22Rv1 (cell line): ENCODE results near the gene IGSF8.

Experiments
- H3K27ac ChIP-seq: fragments of 450-650 bp; 2 replicates; pipeline ENCODE4 v1.5.1; 2017
- ZFX ChIP-seq: fragments of 450-650 bp; IDR thresholded peaks from 2 replicates; pipeline ENCODE4 v1.6.1; 2017; ENCODE audit warnings: antibody characterized with exemption, borderline replicate concordance
- TF ChIP-seq, protein P1 (sequence below): fragments of 450-650 bp; IDR thresholded peaks from 2 replicates; pipeline ENCODE4 v1.5.1; 2017; ENCODE audit warnings: mild to moderate bottlenecking

IGSF8 gene

DNA sequence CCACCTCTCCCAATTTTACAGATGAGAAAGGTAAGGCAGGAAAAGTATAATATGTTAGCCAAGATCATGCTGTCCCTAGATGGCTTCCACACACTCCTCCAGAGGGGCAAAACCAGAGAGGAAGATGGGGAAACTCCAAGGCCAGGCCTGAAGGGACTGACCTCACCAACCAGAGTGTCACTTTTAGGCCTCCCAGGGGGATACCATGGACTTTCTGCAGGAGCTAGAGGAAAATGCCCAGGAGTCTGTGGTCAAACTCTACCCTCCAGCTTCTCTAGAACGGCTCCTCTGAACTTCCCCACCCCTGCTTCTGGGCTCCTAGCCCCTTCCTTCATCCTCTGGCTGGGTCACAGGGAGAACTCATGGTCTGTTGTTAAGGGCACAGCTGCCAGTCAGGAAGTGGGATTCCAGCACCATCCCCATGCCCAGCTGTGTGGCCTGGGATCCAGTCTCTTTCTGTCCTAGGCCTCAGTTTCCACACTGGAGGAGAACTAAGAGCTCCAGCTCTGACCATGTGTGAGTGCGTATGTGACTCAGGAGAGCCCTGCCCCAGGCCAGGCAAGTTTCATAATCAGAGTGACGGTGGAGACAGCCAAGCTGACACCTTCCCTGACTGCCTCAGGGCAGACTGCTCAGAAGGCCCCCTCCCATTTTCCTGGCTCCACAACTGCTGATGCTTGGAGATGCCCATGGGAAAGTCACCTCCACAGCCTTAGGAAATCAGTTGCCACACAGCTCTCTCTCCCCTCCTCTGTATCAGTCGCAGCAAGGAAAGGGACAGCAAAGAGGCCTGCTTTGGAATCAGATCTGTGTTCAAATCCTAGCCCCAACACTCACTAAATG is 1.9 kb downstream of the IGSF8 start:
- TF ChIP-seq, protein P1, sequence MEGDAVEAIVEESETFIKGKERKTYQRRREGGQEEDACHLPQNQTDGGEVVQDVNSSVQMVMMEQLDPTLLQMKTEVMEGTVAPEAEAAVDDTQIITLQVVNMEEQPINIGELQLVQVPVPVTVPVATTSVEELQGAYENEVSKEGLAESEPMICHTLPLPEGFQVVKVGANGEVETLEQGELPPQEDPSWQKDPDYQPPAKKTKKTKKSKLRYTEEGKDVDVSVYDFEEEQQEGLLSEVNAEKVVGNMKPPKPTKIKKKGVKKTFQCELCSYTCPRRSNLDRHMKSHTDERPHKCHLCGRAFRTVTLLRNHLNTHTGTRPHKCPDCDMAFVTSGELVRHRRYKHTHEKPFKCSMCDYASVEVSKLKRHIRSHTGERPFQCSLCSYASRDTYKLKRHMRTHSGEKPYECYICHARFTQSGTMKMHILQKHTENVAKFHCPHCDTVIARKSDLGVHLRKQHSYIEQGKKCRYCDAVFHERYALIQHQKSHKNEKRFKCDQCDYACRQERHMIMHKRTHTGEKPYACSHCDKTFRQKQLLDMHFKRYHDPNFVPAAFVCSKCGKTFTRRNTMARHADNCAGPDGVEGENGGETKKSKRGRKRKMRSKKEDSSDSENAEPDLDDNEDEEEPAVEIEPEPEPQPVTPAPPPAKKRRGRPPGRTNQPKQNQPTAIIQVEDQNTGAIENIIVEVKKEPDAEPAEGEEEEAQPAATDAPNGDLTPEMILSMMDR: no peak
- TF ChIP-seq ZFX: no peak
- no peak overlapping the region for H3K27ac ChIP-seq

DNA sequence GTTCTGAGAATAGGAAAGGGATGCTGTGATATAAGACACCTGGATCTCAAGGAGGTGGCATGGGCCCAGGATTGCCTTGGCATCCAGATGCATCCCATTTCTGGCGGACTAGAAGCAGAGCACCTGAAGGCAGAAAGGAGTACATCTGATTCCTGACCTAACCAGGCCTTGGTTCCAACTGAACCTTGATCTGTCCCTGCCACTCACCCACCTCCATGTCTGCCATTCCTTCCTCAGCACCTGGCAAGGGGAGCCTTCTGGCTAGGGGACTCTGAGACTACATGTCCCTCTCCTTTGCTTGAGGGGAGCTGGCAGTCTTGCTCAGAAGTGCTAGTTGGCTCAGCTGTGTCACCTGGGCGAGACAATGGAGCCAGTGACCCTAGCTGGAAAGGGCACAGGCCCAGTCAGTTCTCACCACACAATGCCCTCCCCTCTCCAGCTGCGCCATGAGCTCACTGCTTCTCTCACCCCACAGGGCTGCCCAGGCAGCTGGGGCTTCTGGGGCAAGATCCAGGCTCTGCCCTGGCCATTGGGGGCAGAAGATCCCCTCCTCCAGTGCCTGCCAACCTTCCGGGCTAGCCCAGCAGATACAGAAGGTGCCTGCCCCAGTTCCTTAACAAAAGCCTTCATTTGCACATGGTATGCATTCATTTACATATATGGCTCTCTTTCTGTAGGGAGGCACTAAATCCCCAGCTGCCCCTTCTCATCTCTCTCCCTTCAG is 2.9 kb downstream of the IGSF8 start:
- TF ChIP-seq, protein P1: no peak
- TF ChIP-seq ZFX: no peak
- no peak overlapping the region for H3K27ac ChIP-seq

DNA sequence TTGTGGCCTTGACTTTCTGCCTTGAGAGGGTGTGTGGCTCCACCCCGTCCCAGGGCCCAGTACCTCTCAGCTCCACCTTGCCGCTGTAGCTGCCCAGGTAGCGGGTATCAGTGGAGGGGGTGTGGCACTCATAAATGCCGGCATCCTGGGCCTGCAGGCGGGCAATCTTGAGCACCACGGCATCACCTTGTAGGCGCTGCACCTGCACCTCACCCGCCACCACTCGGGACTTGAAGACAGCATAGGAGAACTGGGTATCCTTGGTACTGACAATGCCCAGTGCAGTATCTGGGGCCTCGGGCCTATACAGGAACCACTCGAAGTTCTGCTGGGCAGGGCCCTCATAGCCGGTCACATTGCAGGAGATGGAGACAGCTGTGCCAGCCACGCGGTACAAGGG is 3.6 kb downstream of the IGSF8 start:
- TF ChIP-seq, protein P1: no peak
- TF ChIP-seq ZFX: no peak
- no peak overlapping the region for H3K27ac ChIP-seq

DNA sequence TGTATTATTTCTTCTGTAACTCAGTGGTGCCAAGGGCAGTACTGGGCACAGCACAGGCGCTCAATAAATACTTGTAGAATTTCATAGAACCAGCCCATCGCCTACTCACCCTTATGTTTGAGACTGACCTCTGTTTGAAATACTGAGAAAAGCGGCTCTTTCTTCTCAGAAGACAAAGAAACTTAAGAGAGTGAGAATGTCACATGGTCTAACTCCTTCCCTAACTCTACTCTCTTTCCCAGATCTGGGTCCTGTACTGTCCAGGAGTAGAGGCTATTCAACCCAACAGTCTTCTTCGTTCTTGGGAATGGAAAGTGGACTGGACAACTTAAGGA is 4.2 kb downstream of the IGSF8 start:
- no peak overlapping the region for H3K27ac ChIP-seq
- TF ChIP-seq ZFX: no peak
- TF ChIP-seq, protein P1: no peak

DNA sequence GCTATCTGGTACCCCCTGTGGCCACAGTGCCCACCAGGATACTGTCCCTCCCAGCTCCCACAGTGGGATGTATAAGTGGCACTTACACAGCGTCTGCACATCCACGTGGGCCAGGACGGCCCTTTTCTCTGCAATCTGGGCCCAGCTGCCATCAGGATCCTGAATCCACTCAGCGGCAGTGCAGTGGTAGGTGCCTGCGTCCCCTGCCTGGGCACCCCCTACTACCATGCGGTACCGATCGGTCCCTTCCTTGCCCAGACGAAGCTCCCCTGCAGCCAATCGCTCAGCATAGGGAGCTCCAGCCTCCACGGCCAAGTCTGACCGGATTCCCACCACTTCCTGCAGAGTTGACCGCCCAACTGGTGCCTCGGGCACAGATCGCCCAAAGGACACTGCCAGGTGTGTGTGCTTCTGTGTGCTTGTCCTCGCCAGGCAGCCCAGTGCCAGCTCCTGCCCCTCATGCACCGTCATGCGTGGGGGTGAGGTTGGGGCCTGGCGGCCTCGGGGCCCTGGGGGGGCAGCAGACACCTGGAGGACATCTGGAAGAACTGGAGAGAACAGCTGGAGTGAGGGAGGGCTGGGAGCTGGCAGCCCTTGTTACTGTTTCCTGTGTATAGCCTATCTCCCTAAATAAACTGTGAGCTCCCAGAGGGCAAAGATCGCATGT is 4.7 kb downstream of the IGSF8 start:
- H3K27ac ChIP-seq: no peak overlapping the region
- TF ChIP-seq, protein P1: no peak
- TF ChIP-seq ZFX: no peak

DNA sequence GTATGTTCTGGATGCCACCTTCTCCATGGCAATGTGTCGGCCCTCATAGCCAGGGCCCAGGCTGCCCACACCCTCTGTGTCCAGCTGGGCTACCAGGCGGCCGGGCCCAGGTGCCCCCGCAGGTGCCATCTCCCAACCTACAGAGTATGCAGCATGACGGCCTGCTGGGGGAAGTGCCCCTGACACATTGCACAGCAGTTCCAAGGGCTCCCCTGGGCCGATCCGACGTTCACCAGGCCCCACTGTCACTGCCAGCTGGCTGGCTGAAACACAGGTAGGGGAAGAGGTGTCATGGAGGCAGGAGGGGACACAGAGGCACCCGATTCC is 5.4 kb downstream of the IGSF8 start:
- H3K27ac ChIP-seq: no peak overlapping the region
- TF ChIP-seq, protein P1: no peak
- no peak for TF ChIP-seq ZFX
